Measurements from ENCODE around the gene TMEM164.

GRCh38 chrX:110216027-110216426 is 213.1 kb downstream of the TMEM164 start:
- no peak for TF ChIP-seq ZNF114 (CRISPR knock-in tag; IDR thresholded peaks at IDR 0.05)
- no peak for TF ChIP-seq EZH2phosphoT487 (IDR thresholded peaks at IDR 0.05; ENCODE audit: unreplicated experiment)
- TF ChIP-seq, protein P1, sequence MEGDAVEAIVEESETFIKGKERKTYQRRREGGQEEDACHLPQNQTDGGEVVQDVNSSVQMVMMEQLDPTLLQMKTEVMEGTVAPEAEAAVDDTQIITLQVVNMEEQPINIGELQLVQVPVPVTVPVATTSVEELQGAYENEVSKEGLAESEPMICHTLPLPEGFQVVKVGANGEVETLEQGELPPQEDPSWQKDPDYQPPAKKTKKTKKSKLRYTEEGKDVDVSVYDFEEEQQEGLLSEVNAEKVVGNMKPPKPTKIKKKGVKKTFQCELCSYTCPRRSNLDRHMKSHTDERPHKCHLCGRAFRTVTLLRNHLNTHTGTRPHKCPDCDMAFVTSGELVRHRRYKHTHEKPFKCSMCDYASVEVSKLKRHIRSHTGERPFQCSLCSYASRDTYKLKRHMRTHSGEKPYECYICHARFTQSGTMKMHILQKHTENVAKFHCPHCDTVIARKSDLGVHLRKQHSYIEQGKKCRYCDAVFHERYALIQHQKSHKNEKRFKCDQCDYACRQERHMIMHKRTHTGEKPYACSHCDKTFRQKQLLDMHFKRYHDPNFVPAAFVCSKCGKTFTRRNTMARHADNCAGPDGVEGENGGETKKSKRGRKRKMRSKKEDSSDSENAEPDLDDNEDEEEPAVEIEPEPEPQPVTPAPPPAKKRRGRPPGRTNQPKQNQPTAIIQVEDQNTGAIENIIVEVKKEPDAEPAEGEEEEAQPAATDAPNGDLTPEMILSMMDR (conservative IDR thresholded peaks at IDR 0.05; ENCODE audit: low read depth in 2 of 2), result no peak
- no peak for TF ChIP-seq POLR2AphosphoS5 (IDR thresholded peaks at IDR 0.05; ENCODE audit: low read depth)
- no peak for TF ChIP-seq JUNB (IDR thresholded peaks at IDR 0.05; ENCODE audit: unreplicated experiment)
- TF ChIP-seq EZH2 (IDR thresholded peaks at IDR 0.05; ENCODE audit: low read depth, unreplicated experiment), result no peak
- TF ChIP-seq REST (IDR thresholded peaks at IDR 0.05; ENCODE audit: unreplicated experiment), result no peak
- no peak for TF ChIP-seq CREB1 (CRISPR knock-in tag; IDR thresholded peaks at IDR 0.05; ENCODE audit: low read depth)
- TF ChIP-seq STAT1 (IDR thresholded peaks at IDR 0.05; ENCODE audit: unreplicated experiment), result no peak
- TF ChIP-seq ZNF331 (CRISPR knock-in tag; IDR thresholded peaks at IDR 0.05; ENCODE audit: low read depth), result no peak
- TF ChIP-seq ZNF462 (CRISPR knock-in tag; IDR thresholded peaks at IDR 0.05), result no peak
